IMR-90 (cell line): ENCODE results near the gene WDR5. TPM values are rescaled to one million over a fixed set of nuclear protein-coding genes. Genes with fewer than 3 reads are reported as not detected.

ENCODE experiments used
- ATAC-seq: fragments of 200-7000 bp; cut with Tn5 transposase; 2 replicates; pipeline ENCODE4 v1.9.1; 2020; ENCODE audit warnings: low read depth, mild to moderate bottlenecking, moderate library complexity
- BruUV-seq: library from RNA; stranded (reverse); fragments of 400-500 nt; replicated peaks from 2 replicates; lab custom pipeline; 2021; lab: Mats Ljungman, UMichigan
- CTCF ChIA-PET: fragments of 300-600 bp; formaldehyde crosslinking; extraction: SDS; loops from one replicate; lab custom pipeline; 2021; ENCODE audit warnings: antibody characterized with exemption; lab: Yijun Ruan, JAX
- POLR2A ChIA-PET: fragments of 300-600 bp; sonication (Branson Sonifier 250); formaldehyde crosslinking; loops from one replicate; lab custom pipeline; 2022; ENCODE audit warnings: antibody characterized with exemption; ENCODE audit not compliant: unreplicated experiment; lab: Charles Lee
- DNase-seq: peaks from one replicate; pipeline ENCODE4 v3.0.0; 2013
- H2AFZ ChIP-seq: replicated peaks from 2 replicates; pipeline ENCODE3; 2013; ENCODE audit warnings: low read length, mild to moderate bottlenecking; ENCODE audit not compliant: poor library complexity
- H2AK5ac ChIP-seq: 2 replicates; pipeline ENCODE4 v1.6.1; 2013; ENCODE audit warnings: low read depth, low read length, inconsistent platforms
- H2AK9ac ChIP-seq: replicated peaks from 2 replicates; pipeline ENCODE3; 2013; ENCODE audit warnings: mild to moderate bottlenecking, low read depth, low read length, moderate library complexity; ENCODE audit not compliant: poor library complexity
- H2BK120ac ChIP-seq: 2 replicates; pipeline ENCODE4 v1.6.1; 2013; ENCODE audit warnings: low read depth, low read length, inconsistent platforms
- H2BK15ac ChIP-seq: 3 replicates; pipeline ENCODE4 v1.6.1; 2013; ENCODE audit warnings: low read depth, low read length, inconsistent platforms
- H2BK20ac ChIP-seq: 2 replicates; pipeline ENCODE4 v1.6.1; 2013; ENCODE audit warnings: low read depth, mild to moderate bottlenecking, inconsistent platforms, low read length, moderate library complexity
- H2BK5ac ChIP-seq: 2 replicates; pipeline ENCODE4 v1.6.1; 2013; ENCODE audit warnings: mild to moderate bottlenecking, low read depth, low read length, inconsistent platforms; ENCODE audit not compliant: poor library complexity, severe bottlenecking
- H3K14ac ChIP-seq: replicated peaks from 2 replicates; pipeline ENCODE4 v1.6.1; 2013; ENCODE audit warnings: low read depth, low read length, inconsistent platforms
- H3K18ac ChIP-seq: 2 replicates; pipeline ENCODE4 v1.6.1; 2013; ENCODE audit warnings: low read depth, low read length, control low read depth
- H3K23ac ChIP-seq: 2 replicates; pipeline ENCODE4 v1.6.1; 2013; ENCODE audit warnings: low read depth, low read length, inconsistent platforms
- H3K27ac ChIP-seq: 2 replicates; pipeline ENCODE4 v1.5.1; 2013; ENCODE audit warnings: mild to moderate bottlenecking, control low read depth, low read length; ENCODE audit not compliant: insufficient read depth
- H3K27me3 ChIP-seq: 2 replicates; pipeline ENCODE4 v1.6.1; 2013; ENCODE audit warnings: low read length; ENCODE audit not compliant: control insufficient read depth, insufficient read depth
- H3K36me3 ChIP-seq: 2 replicates; pipeline ENCODE4 v1.6.1; 2013; ENCODE audit warnings: low read length, mixed read lengths; ENCODE audit not compliant: control insufficient read depth, insufficient read depth
- H3K4ac ChIP-seq: 2 replicates; pipeline ENCODE4 v1.6.1; 2013; ENCODE audit warnings: low read depth, low read length, inconsistent platforms
- H3K4me1 ChIP-seq: 2 replicates; pipeline ENCODE4 v1.6.1; 2013; ENCODE audit warnings: low read length, mixed read lengths; ENCODE audit not compliant: control insufficient read depth, insufficient read depth
- H3K4me2 ChIP-seq: 2 replicates; pipeline ENCODE4 v1.6.1; 2013; ENCODE audit warnings: low read depth, mild to moderate bottlenecking, control low read depth, low read length, moderate library complexity
- H3K4me3 ChIP-seq: 2 replicates; pipeline ENCODE4 v1.5.1; 2013; ENCODE audit warnings: low read depth, mild to moderate bottlenecking, control low read depth, low read length, moderate library complexity; ENCODE audit not compliant: insufficient read depth
- H3K56ac ChIP-seq: 2 replicates; pipeline ENCODE4 v1.6.1; 2013; ENCODE audit warnings: low read length, inconsistent platforms; ENCODE audit not compliant: insufficient read depth; ENCODE audit errors: extremely low read depth
- H3K79me1 ChIP-seq, 2 experiments: 2 replicates each; pipeline ENCODE4 v1.6.1; 2013; ENCODE audit warnings: low read length in 2 of 2, inconsistent platforms in 1 of 2, low read depth in 1 of 2
- H3K9ac ChIP-seq: 2 replicates; pipeline ENCODE4 v1.6.1; 2013; ENCODE audit warnings: low read depth, low read length, control low read depth
- H3K9me1 ChIP-seq: 2 replicates; pipeline ENCODE4 v1.6.1; 2013; ENCODE audit warnings: low read length, inconsistent platforms; ENCODE audit not compliant: insufficient read depth
- H3K9me3 ChIP-seq: 2 replicates; pipeline ENCODE4 v1.6.1; 2013; ENCODE audit warnings: low read length; ENCODE audit not compliant: control insufficient read depth, insufficient read depth
- H4K20me1 ChIP-seq: 2 replicates; pipeline ENCODE4 v1.6.1; 2013; ENCODE audit warnings: low read length, inconsistent platforms; ENCODE audit not compliant: insufficient read depth
- H4K5ac ChIP-seq: 2 replicates; pipeline ENCODE4 v1.6.1; 2013; ENCODE audit warnings: mild to moderate bottlenecking, low read depth, low read length, control low read depth
- H4K8ac ChIP-seq, 2 experiments: 2 replicates each; pipeline ENCODE4 v1.6.1; 2013; ENCODE audit warnings: low read depth in 2 of 2, low read length in 2 of 2, control low read depth in 1 of 2, inconsistent platforms in 1 of 2
- H4K91ac ChIP-seq: 2 replicates; pipeline ENCODE4 v1.6.1; 2013; ENCODE audit warnings: low read depth, low read length, inconsistent platforms; ENCODE audit not compliant: insufficient read depth
- BHLHE40 ChIP-seq: fragments of 150-350 bp; IDR thresholded peaks from 2 replicates; pipeline ENCODE4 v1.6.1; 2016; ENCODE audit warnings: mild to moderate bottlenecking, low read depth, low read length
- CEBPB ChIP-seq: IDR thresholded peaks from 2 replicates; pipeline ENCODE4 v1.6.1; 2012; ENCODE audit warnings: low read depth, low read length, improper control_type of control experiment
- CHD1 ChIP-seq: IDR thresholded peaks from 2 replicates; pipeline ENCODE4 v1.6.1; 2012; ENCODE audit warnings: low read depth, low read length, improper control_type of control experiment
- CTCF ChIP-seq: conservative IDR thresholded peaks from 2 replicates; pipeline ENCODE4 v1.5.1; 2012; ENCODE audit warnings: mild to moderate bottlenecking, low read depth, low read length, improper control_type of control experiment
- ELK1 ChIP-seq: fragments of 150-350 bp; IDR thresholded peaks from 2 replicates; pipeline ENCODE4 v1.6.1; 2016; ENCODE audit warnings: low read depth, mild to moderate bottlenecking, low read length, moderate library complexity, borderline replicate concordance
- FOS ChIP-seq: fragments of 150-350 bp; IDR thresholded peaks from 2 replicates; pipeline ENCODE4 v1.6.1; 2016; ENCODE audit warnings: low read depth, low read length
- MAFK ChIP-seq: IDR thresholded peaks from 2 replicates; pipeline ENCODE4 v1.6.1; 2012; ENCODE audit warnings: low read depth, low read length, improper control_type of control experiment
- MAZ ChIP-seq: IDR thresholded peaks from 2 replicates; pipeline ENCODE4 v1.6.1; 2012; ENCODE audit warnings: low read depth, mild to moderate bottlenecking, low read length, improper control_type of control experiment, moderate library complexity, borderline replicate concordance
- MXI1 ChIP-seq: IDR thresholded peaks from 2 replicates; pipeline ENCODE4 v1.6.1; 2012; ENCODE audit warnings: low read depth, mild to moderate bottlenecking, low read length, moderate library complexity, borderline replicate concordance
- NFE2L2 ChIP-seq: fragments of 150-350 bp; IDR thresholded peaks from 2 replicates; pipeline ENCODE4 v1.6.1; 2016; ENCODE audit warnings: low read depth, mild to moderate bottlenecking, low read length
- POLR2A ChIP-seq: IDR thresholded peaks from 2 replicates; pipeline ENCODE4 v1.6.1; 2012; ENCODE audit warnings: mild to moderate bottlenecking, low read depth, low read length
- RAD21 ChIP-seq: IDR thresholded peaks from 2 replicates; pipeline ENCODE4 v1.6.1; 2012; ENCODE audit warnings: low read length, improper control_type of control experiment
- RCOR1 ChIP-seq: IDR thresholded peaks from 2 replicates; pipeline ENCODE4 v1.6.1; 2012; ENCODE audit warnings: mild to moderate bottlenecking, low read length, improper control_type of control experiment; ENCODE audit not compliant: insufficient replicate concordance
- RFX5 ChIP-seq: IDR thresholded peaks from 2 replicates; pipeline ENCODE4 v1.8.0; 2012; ENCODE audit warnings: low read depth, mild to moderate bottlenecking, low read length, moderate library complexity
- SMC3 ChIP-seq: fragments of 150-350 bp; IDR thresholded peaks from 2 replicates; pipeline ENCODE4 v1.6.1; 2016; ENCODE audit warnings: low read depth, mild to moderate bottlenecking, antibody characterized with exemption, low read length, moderate library complexity
- USF2 ChIP-seq: fragments of 150-350 bp; IDR thresholded peaks from 2 replicates; pipeline ENCODE4 v1.6.1; 2017; ENCODE audit warnings: mild to moderate bottlenecking, antibody characterized with exemption, low read length, low read depth
- WGBS, 2 experiments: methylation state at CpG; one replicate each; pipeline versions ENCODE4 v1.1.5 to v1.1.7; 2013; ENCODE audit warnings: missing lambda C conversion rate in 2 of 2; ENCODE audit not compliant: insufficient read length in 1 of 2; ENCODE audit errors: extremely low coverage in 2 of 2; 5-methylcytosine and 5-hydroxymethylcytosine counted together
- dilution Hi-C: fragments of 300-500 bp; cut with HindIII; formaldehyde crosslinking; loops from one replicate; pipeline ENCODE4 v1.14.3; 2018; ENCODE audit warnings: low sequenced_read_pairs; ENCODE audit not compliant: unreplicated experiment
- in situ Hi-C: fragments of 300-500 bp; cut with MboI; formaldehyde crosslinking; loops from 3 replicates; pipeline ENCODE4 v1.14.3; 2019; ENCODE audit warnings: low sequenced_read_pairs, inconsistent platforms, mixed read lengths
- intact Hi-C: fragments of 100-400 bp; cut with micrococcal nuclease; formaldehyde crosslinking; loops from 2 replicates; pipeline ENCODE4 v1.10.0; 2022
- polyA plus RNA-seq, 3 experiments: library from polyadenylated mRNA; depleted of rRNA; stranded (reverse); fragments of >200 nt; gene quantifications; 2 replicates each; pipeline ENCODE4 v1.2.3, GENCODE V29; 2012; ENCODE audit warnings: low replicate concordance in 1 of 3
- total RNA-seq: library from RNA; depleted of rRNA; stranded (reverse); fragments of >200 nt; gene quantifications from 2 replicates; pipeline ENCODE4 v1.2.3, GENCODE V29; 2012

The WDR5 gene
- total and polyA plus RNA-seq, 2 of the 4 experiments (the other 2 are of a cell fraction) = 18.3 to 26.6 TPM

GRCh38 chr9:134152022-134152448 is 16.2 kb downstream of the WDR5 start:
- in situ Hi-C loops (no loop called here), dilution Hi-C loops (no loop called here), intact Hi-C loops (no loop called here)
- Histone ChIP-seq H2AK9ac (no peak overlapping the region), H3K14ac (no peak overlapping the region), H3K36me3 (peaks cover 79% of the 10 kb centered on the region), H4K8ac (no peak overlapping the region), H3K4ac (no peak overlapping the region), H3K23ac (no peak overlapping the region), H2BK15ac (no peak overlapping the region), H2AFZ (no peak overlapping the region), H3K27me3 (no peaks in the 10 kb centered on the region), H4K91ac (no peak overlapping the region), H4K5ac (no peak overlapping the region), H3K9me1 (no peaks in the 10 kb centered on the region; the same call in 1 of the 2 replicates), H2BK5ac (no peak overlapping the region), H3K4me1 (no peaks in the 10 kb centered on the region), H3K56ac (no peak overlapping the region), H3K18ac (no peak overlapping the region), H3K4me2 (no peak overlapping the region), H2BK20ac (no peak overlapping the region), H2AK5ac (no peak overlapping the region), H3K79me1 (peaks cover 10 to 22% of the 10 kb centered on the region in 2 experiments; a peak in 3 of 4 replicates), H4K20me1 (no peaks in the 10 kb centered on the region; the same call in 1 of the 2 replicates), H3K9ac (no peak overlapping the region), H3K9me3 (no peaks in the 10 kb centered on the region), H3K4me3 (no peak overlapping the region), H2BK120ac (no peak overlapping the region), H3K27ac (no peak overlapping the region)
- POLR2A ChIA-PET = no interaction called here
- 88% methylated on average over 11 of the region's 14 CpGs; no CpG with 5 or more reads in 1 of the 2 experiments for WGBS, 2 experiments
- ATAC-seq = no peak
- no TSS peak for BruUV-seq
- TF ChIP-seq MAFK = no peak
- no peak for TF ChIP-seq CEBPB
- TF ChIP-seq MXI1 = no peak
- TF ChIP-seq CTCF = no peak
- no peak for TF ChIP-seq FOS
- TF ChIP-seq RFX5 = no peak
- no peak for TF ChIP-seq USF2
- TF ChIP-seq MAZ = no peak
- no peak for TF ChIP-seq RCOR1
- TF ChIP-seq BHLHE40 = no peak
- TF ChIP-seq POLR2A = no peak
- no peak for TF ChIP-seq ELK1
- no peak for TF ChIP-seq NFE2L2
- TF ChIP-seq SMC3 = no peak
- TF ChIP-seq RAD21 = no peak
- TF ChIP-seq CHD1 = no peak
- DNase-seq = no peak
- CTCF ChIA-PET = no interaction called here
